HG03520 (cell line): ENCODE data around the gene CEP78.

Experiments
- ATAC-seq: cut with Tn5 transposase; IDR thresholded peaks from one replicate; pipeline ENCODE4 v1.9.1; 2021; ENCODE audit warnings: mild to moderate bottlenecking, moderate library complexity; ENCODE audit not compliant: unreplicated experiment

The CEP78 gene

DNA sequence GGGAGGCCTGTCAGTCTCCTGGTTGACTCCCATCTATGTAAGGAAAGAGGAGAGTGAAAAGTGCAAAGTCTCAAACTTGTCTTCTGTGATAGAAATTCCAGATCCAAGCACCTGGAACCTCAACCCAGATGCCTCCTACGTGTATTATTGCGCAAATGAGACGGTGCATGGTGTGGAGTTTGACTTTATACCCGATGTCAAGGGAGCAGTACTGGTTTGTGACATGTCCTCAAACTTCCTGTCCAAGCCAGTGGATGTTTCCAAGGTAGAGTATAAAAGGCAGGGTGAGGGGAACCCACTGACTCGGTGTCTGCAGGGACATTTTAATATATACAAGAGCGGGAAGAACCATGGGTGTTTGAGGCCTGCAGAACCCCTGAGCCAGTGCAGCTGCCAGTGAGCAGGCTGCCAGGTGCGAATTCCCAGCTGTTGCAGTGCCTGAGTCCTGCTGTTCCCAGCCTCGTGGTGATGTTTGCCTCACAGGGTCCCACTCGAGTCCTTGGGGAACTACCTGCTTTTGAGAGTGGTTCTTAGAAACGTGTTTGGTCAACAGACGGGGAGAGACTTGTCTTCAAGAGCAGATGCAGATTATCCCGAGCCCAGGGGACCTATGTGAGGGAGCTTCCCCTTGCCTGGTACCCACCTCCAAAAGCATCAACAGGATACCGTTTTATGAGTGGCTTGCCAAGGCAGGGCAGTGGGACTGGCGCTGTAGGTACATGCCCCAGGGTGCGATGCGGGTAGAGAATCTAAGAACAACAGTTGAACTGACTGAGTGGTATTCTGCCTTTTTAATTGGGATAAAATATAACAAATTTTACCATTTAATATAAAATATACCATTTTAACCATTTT is 70.6 kb downstream of the CEP78 start:
- ATAC-seq: no peak

DNA sequence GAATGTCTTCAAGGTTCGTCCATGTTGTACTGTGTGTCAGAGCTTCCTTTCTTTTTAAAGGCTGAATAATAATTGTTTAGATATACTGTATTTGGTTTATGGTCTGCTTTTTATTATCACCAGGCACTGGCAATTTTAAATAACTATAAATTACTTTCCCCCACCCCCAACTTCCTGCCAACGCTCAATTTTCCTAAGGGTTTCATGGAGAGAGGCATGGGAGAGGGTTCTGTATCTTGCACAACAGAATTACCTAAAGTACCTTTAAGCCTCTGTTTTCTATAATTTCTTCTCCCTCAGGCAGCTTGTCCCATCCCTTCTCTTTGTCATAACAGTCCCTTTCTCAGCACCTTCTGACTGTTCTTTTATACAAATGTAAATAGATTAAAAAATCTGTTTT is 71.5 kb downstream of the CEP78 start:
- ATAC-seq: no peak

- ATAC-seq: no peak
These were observed 73.2 kb downstream of the CEP78 start for GRCh38 chr9:78309066-78309465.

- no peak for ATAC-seq
These were observed 75.2 kb downstream of the CEP78 start for GRCh38 chr9:78311075-78311474.

DNA sequence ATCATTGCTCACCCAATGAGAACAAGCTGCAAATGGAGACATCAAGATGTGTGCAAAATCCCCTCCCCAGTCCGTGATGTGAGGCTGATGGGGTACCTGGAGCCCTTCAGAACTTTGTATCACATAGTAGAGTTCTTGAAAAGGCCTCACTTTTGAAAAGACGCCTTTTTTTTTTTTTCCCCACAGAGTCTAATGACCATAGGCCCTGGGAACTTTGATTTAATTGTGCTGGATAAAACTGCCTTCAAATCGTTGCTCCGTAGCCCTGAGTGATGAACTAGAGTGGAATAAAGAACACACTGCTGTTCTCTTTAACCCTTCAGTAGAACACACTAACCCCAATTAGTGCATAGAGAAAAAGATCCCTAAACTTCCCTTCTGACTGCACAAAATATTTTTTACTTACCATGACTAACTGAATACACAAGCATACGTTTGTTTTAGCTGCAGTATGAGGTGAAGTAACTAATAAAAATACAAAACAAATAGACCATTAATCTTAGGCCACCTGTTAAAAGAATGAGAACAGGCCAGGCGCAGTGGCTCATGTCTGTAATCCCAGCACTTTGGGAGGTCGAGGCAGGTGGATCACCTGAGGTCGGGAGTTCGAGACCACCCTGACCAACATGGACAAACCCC is 76.1 kb downstream of the CEP78 start:
- no peak for ATAC-seq

GRCh38 chr9:78314550-78314949 is 78.7 kb downstream of the CEP78 start:
- no peak for ATAC-seq

DNA sequence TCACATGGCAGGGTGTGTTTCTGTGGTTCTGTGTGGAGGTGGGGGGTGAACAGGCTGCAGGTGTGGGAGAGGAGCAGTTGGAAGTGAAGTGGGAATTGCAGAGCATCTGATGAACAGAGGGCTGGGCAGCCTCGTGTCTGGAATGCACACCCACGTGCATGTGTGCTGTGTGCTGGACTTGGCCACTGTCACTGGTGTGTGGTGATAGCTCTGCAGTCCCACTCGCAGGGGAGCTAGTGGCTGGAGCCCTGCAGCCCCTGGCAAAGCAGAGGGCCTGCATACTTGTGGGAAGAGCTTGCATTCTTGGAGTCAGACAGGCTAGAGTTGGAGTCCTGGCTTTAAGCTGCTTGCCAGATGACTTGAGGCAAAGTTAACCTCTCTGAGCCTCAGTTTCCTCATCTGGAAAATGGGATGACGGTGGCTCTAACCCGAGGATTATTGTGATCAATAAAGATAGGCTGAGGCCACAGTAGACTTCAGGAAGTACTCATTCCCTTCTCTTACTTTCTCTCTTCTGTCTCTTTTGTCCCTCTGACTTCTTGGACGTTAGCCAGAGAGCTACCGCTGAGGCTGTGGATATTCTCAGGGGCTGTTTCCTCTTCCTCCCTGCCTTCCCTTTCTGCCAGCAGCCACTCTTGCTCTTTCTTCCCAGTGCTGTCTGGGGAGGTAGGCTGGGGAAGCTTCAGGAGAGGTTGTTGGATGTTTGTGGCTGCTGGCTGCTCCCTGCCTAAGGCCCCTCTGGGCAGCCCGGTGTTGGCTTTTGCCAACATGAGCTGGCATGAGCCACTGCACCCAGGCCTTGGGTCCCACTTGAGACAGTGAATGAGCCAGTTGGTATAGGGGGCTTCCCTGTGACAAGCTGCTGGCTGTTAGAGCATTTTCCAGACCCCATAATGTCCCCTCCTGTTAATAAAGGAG is 79.3 kb downstream of the CEP78 start:
- ATAC-seq: no peak

- no peak for ATAC-seq
These were observed 80.5 kb downstream of the CEP78 start for GRCh38 chr9:78316166-78316892.

- ATAC-seq: no peak
These were observed 83.5 kb downstream of the CEP78 start for GRCh38 chr9:78319197-78320029.

GRCh38 chr9:78320030-78320693 is 84.3 kb downstream of the CEP78 start:
- no peak for ATAC-seq

DNA sequence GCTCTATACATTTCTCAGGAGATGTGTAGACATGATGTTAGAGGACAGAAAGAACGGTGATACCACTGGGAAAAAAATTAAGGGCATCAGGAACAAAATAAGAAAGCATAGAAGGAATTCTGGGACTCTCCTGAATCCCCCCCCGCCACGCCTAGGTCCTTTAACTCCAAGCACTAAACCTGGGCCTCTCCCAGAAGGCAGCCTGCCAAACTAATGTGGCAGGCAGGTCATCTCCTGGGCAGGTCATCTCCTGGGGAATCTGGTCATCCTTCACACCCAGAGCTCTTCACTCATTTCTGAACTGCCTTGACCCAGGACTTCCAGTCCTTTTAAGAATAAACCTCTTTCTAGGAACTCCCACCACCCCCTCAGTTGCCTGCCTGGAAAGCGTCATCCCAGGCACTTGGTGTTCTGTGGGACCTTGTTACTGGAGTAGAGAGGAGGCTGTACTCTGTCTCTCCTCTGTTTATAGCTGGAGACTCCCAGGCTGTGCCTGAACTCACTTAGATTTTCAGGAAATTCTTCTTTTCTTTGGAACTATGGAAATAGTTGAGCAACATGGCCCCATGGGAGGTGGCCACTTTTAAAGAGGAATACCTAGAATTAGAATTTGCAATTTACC is 85.1 kb downstream of the CEP78 start:
- no peak for ATAC-seq

GRCh38 chr9:78321505-78321904 is 85.6 kb downstream of the CEP78 start:
- ATAC-seq: no peak

- ATAC-seq: no peak
These were observed 88.3 kb downstream of the CEP78 start for GRCh38 chr9:78324068-78324650.

DNA sequence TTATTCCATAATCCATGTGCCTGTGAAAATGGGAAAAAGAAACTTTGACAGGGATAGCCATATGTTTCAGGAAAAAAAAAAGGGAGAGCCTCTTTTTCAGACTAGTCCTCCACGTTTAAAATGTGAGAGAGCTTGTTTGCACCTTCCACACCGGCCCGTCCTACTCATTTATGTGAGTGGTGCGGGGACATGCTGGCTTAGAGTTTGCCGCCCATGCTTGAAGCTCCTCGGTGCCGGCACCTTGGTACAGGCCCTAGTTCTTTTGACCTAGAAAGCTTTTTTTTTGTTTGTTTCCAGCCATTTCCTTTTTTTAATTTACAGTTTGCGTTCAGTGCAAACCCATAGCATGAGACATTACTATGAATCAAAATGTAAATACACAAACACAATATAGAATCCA is 88.8 kb downstream of the CEP78 start:
- no peak for ATAC-seq

GRCh38 chr9:78325343-78325742 is 89.5 kb downstream of the CEP78 start:
- no peak for ATAC-seq

DNA sequence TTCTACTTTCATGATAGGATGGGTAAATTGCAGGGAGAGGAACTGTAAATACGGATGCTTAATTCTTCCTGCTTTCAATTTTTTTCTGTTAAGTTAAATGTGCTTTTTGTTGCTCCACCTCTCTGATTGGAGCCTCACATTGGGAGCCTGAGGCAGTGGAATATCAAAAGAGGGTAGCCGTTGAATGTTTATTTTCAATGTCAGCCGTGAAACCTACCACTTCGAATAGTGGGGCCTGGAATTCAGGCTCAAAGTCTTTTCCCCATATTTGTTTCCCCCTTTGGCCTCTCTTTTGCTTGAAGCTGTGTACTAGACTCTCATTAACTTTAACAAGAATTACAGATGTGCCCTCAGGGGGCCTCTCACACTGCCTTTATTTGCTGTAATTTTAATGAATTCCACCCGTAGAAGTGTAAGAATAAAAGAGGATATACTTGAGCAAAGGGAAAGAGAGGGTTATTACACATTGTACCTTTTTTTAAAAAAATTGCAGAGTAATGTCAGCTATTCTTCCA is 90.0 kb downstream of the CEP78 start:
- no peak for ATAC-seq

GRCh38 chr9:78326564-78326963 is 90.7 kb downstream of the CEP78 start:
- no peak for ATAC-seq
